PFSK-1 (cell line): ENCODE data around the gene RWDD4.

Source experiments
- FOXP2 ChIP-seq: optimal IDR thresholded peaks from 2 replicates; pipeline ENCODE3; 2011; ENCODE audit warnings: borderline replicate concordance, control low read depth, inconsistent platforms; ENCODE audit not compliant: insufficient read depth; ENCODE audit errors: extremely low read length, extremely low read depth
- POLR2AphosphoS5 ChIP-seq: IDR thresholded peaks from 2 replicates; pipeline ENCODE4 v1.6.1; 2012; ENCODE audit warnings: low read depth, mild to moderate bottlenecking, control low read depth, low read length, moderate library complexity
- SIN3A ChIP-seq: IDR thresholded peaks from 2 replicates; pipeline ENCODE4 v1.6.1; 2012; ENCODE audit warnings: mild to moderate bottlenecking, low read length, moderate library complexity, borderline replicate concordance; ENCODE audit not compliant: insufficient read depth
- TAF1 ChIP-seq: IDR thresholded peaks from 2 replicates; pipeline ENCODE4 v1.6.1; 2012; ENCODE audit warnings: low read length, control low read depth, borderline replicate concordance; ENCODE audit not compliant: insufficient read depth
- TF ChIP-seq, protein P1 (sequence below), 2 experiments: IDR thresholded peaks; 2 replicates each; pipeline versions ENCODE4 v1.6.1 to v1.8.0; 2011 to 2012; ENCODE audit warnings: low read depth in 2 of 2, low read length in 2 of 2, control low read depth in 1 of 2, inconsistent platforms in 1 of 2, mild to moderate bottlenecking in 1 of 2, moderate library complexity in 1 of 2; ENCODE audit not compliant: insufficient read depth in 1 of 2

DNA sequence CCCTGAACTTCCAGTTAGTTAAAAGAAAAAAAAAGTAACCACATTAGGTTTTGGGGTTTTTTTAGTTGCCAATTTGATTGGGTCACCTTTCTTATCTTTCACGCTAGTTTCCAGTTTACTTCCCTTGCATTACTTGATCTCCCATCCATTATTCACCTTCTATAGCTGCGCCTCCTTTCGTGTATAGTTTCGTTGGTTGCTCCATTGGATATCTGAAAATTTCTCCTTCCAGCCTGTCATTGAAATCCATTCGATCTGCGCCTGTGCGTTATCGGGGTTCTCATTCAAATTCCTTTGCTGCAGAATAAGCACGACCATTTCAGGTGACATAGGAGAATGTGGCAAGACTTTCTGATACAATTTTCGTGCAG lies 872 bp upstream of the RWDD4 start:
- TF ChIP-seq POLR2AphosphoS5: no peak
- TF ChIP-seq FOXP2: no peak
- TF ChIP-seq TAF1: no peak
- TF ChIP-seq, protein P1, sequence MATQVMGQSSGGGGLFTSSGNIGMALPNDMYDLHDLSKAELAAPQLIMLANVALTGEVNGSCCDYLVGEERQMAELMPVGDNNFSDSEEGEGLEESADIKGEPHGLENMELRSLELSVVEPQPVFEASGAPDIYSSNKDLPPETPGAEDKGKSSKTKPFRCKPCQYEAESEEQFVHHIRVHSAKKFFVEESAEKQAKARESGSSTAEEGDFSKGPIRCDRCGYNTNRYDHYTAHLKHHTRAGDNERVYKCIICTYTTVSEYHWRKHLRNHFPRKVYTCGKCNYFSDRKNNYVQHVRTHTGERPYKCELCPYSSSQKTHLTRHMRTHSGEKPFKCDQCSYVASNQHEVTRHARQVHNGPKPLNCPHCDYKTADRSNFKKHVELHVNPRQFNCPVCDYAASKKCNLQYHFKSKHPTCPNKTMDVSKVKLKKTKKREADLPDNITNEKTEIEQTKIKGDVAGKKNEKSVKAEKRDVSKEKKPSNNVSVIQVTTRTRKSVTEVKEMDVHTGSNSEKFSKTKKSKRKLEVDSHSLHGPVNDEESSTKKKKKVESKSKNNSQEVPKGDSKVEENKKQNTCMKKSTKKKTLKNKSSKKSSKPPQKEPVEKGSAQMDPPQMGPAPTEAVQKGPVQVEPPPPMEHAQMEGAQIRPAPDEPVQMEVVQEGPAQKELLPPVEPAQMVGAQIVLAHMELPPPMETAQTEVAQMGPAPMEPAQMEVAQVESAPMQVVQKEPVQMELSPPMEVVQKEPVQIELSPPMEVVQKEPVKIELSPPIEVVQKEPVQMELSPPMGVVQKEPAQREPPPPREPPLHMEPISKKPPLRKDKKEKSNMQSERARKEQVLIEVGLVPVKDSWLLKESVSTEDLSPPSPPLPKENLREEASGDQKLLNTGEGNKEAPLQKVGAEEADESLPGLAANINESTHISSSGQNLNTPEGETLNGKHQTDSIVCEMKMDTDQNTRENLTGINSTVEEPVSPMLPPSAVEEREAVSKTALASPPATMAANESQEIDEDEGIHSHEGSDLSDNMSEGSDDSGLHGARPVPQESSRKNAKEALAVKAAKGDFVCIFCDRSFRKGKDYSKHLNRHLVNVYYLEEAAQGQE (IDR thresholded peaks at IDR 0.05; ENCODE audit: insufficient read depth in 1 of 2, low read depth in 2 of 2, low read length in 2 of 2): no peak
- TF ChIP-seq SIN3A: no peak
